Measurements from ENCODE around the gene CEP131. TPM values are rescaled to one million over a fixed set of nuclear protein-coding genes. Genes with fewer than 3 reads are reported as not detected.
"Not testable (repeated sequence)": the region's sequence is repeated elsewhere in the genome, so short reads cannot be mapped to it uniquely, and the experiment has no call there.

The CEP131 gene
- total RNA-seq, 4 donors from 2014 or later, result 3.5 to 77.6 (median 9.8) TPM

GRCh38 chr17:81148986-81149533, 73.7 kb downstream of the CEP131 start:
- Histone ChIP-seq H3K4me3 (no peak overlapping the region), H3K9me3 (no peaks in the 10 kb centered on the region), H3K4me1 (no peaks in the 10 kb centered on the region), H3K27ac (no peak overlapping the region), H3K36me3 (no peaks in the 10 kb centered on the region), H3K27me3 (no peaks in the 10 kb centered on the region)
- TF ChIP-seq, protein P1, sequence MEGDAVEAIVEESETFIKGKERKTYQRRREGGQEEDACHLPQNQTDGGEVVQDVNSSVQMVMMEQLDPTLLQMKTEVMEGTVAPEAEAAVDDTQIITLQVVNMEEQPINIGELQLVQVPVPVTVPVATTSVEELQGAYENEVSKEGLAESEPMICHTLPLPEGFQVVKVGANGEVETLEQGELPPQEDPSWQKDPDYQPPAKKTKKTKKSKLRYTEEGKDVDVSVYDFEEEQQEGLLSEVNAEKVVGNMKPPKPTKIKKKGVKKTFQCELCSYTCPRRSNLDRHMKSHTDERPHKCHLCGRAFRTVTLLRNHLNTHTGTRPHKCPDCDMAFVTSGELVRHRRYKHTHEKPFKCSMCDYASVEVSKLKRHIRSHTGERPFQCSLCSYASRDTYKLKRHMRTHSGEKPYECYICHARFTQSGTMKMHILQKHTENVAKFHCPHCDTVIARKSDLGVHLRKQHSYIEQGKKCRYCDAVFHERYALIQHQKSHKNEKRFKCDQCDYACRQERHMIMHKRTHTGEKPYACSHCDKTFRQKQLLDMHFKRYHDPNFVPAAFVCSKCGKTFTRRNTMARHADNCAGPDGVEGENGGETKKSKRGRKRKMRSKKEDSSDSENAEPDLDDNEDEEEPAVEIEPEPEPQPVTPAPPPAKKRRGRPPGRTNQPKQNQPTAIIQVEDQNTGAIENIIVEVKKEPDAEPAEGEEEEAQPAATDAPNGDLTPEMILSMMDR (IDR thresholded peaks at IDR 0.05), result no peak
- TF ChIP-seq POLR2A (IDR thresholded peaks at IDR 0.05), result no peak
- no peak for DNase-seq

GRCh38 chr17:81148571-81148970, 74.2 kb downstream of the CEP131 start:
- DNase-seq, result no peak
- Histone ChIP-seq H3K9me3 (no peaks in the 10 kb centered on the region), H3K4me1 (no peaks in the 10 kb centered on the region), H3K36me3 (no peaks in the 10 kb centered on the region), H3K4me3 (no peak overlapping the region), H3K27me3 (no peaks in the 10 kb centered on the region), H3K27ac (no peak overlapping the region)
- TF ChIP-seq, protein P1 (IDR thresholded peaks at IDR 0.05), result no peak
- no peak for TF ChIP-seq POLR2A (IDR thresholded peaks at IDR 0.05)

DNA sequence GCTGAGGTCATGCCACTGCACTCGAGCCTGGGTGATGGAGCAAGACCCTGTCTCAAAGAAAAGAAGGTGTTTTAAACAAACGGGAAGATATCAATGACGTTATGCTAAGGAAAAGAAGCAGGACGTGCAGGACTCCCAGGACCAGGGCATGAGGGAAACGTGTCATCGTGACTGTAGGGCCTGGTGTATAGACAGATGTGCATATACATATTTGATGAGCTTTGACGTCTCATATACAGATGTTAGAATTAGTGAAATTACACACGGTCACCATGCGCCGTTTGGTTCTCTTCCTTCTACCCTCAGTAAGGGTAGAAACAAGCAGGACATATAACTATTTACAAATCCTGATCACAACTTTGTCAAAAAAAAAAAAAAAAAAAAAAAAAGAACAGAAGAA, 75.1 kb downstream of the CEP131 start:
- Histone ChIP-seq H3K9me3 (no peaks in the 10 kb centered on the region), H3K27me3 (no peaks in the 10 kb centered on the region), H3K27ac (no peak overlapping the region), H3K4me3 (no peak overlapping the region), H3K36me3 (no peaks in the 10 kb centered on the region), H3K4me1 (peaks cover 0 to 5% (median 0%) of the 10 kb centered on the region in 4 donors)
- TF ChIP-seq, protein P1 (IDR thresholded peaks at IDR 0.05), result no peak
- no peak for TF ChIP-seq POLR2A (IDR thresholded peaks at IDR 0.05)
- DNase-seq, result no peak

GRCh38 chr17:81146208-81146607, 76.6 kb downstream of the CEP131 start:
- H3K27ac ChIP-seq, H3K36me3 ChIP-seq, DNase-seq, H3K4me3 ChIP-seq, H3K27me3 ChIP-seq, H3K9me3 ChIP-seq: not testable (repeated sequence)
- H3K4me1 ChIP-seq, result peaks cover 0 to 13% (median 0%) of the 10 kb centered on the region in 4 donors

GRCh38 chr17:81144423-81144781, 78.4 kb downstream of the CEP131 start:
- H3K36me3 ChIP-seq, result no peaks in the 10 kb centered on the region
- H3K4me1 ChIP-seq, result peaks cover 0 to 13% (median 0%) of the 10 kb centered on the region in 4 donors
- DNase-seq, result no peak
- H3K4me3 ChIP-seq, result no peak overlapping the region
- TF ChIP-seq, protein P1 (IDR thresholded peaks at IDR 0.05), result no peak
- TF ChIP-seq POLR2A (IDR thresholded peaks at IDR 0.05), result no peak
- H3K27ac ChIP-seq, result no peak overlapping the region
- no peaks in the 10 kb centered on the region for H3K27me3 ChIP-seq
- no peaks in the 10 kb centered on the region for H3K9me3 ChIP-seq

DNA sequence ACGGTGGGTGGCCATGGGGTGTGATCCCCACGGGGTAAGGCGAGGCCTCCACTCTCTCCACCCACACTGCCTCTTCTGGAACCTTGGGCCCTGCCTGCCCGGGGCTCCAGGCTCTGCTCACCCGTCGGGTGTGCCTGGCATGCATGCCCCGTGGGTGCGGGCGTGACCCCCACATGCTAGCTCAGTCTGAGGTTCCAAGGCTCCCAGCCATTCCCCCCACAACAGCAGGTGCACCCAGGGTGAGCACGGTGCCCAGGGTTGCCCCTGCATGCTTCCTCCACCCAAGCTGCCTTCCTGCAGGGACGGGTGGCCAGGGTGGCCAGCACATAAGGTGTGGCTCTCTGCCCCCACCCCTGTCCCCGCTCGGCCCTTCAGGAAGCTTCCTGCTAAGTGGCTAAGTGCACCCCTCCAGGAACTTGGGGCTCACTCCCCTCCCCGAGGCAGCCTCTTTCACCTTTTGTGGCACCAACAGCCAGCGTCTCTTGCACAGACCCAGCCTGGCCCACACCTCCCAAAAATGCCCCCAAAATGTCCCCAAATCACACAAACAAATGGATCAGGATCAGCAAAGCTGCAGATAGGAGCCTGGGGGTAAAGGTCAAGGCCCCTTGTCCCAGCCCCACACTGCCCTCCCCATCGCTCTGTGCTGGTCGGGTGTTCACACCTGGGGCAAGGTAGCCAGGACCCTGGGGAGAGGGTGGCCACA, 78.9 kb downstream of the CEP131 start:
- TF ChIP-seq, protein P1 (IDR thresholded peaks at IDR 0.05), result no peak
- no peak for TF ChIP-seq POLR2A (IDR thresholded peaks at IDR 0.05)
- no peaks in the 10 kb centered on the region for H3K36me3 ChIP-seq
- H3K27ac ChIP-seq, result no peak overlapping the region
- DNase-seq, result no peak
- H3K27me3 ChIP-seq, result no peaks in the 10 kb centered on the region
- no peaks in the 10 kb centered on the region for H3K9me3 ChIP-seq
- peaks cover 0 to 13% (median 0%) of the 10 kb centered on the region in 4 donors for H3K4me1 ChIP-seq
- H3K4me3 ChIP-seq, result no peak overlapping the region
